Measurements from ENCODE around the gene SRC. TPM values are rescaled to one million over a fixed set of nuclear protein-coding genes. Genes with fewer than 3 reads are reported as not detected.

Gene SRC
- total RNA-seq, 1 donor from 2014 or later, result 64.0 TPM

GRCh38 chr20:37347891-37348791, 2.2 kb downstream of the SRC start:
- peaks cover 31% of the 10 kb centered on the region for H3K4me1 ChIP-seq
- no peaks in the 10 kb centered on the region for H3K27me3 ChIP-seq
- H3K9me3 ChIP-seq, result no peaks in the 10 kb centered on the region
- H3K36me3 ChIP-seq, result no peaks in the 10 kb centered on the region
- intact Hi-C loops (cut with DNase I), result no loop called here
- peak; percentile 52 for DNase-seq
- no peak for ATAC-seq
- TF ChIP-seq, protein P1, sequence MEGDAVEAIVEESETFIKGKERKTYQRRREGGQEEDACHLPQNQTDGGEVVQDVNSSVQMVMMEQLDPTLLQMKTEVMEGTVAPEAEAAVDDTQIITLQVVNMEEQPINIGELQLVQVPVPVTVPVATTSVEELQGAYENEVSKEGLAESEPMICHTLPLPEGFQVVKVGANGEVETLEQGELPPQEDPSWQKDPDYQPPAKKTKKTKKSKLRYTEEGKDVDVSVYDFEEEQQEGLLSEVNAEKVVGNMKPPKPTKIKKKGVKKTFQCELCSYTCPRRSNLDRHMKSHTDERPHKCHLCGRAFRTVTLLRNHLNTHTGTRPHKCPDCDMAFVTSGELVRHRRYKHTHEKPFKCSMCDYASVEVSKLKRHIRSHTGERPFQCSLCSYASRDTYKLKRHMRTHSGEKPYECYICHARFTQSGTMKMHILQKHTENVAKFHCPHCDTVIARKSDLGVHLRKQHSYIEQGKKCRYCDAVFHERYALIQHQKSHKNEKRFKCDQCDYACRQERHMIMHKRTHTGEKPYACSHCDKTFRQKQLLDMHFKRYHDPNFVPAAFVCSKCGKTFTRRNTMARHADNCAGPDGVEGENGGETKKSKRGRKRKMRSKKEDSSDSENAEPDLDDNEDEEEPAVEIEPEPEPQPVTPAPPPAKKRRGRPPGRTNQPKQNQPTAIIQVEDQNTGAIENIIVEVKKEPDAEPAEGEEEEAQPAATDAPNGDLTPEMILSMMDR (IDR thresholded peaks at IDR 0.05), result no peak
- H3K4me3 ChIP-seq, result no peak overlapping the region
- no peak overlapping the region for H3K27ac ChIP-seq

- intact Hi-C loops (cut with DNase I), result no loop called here
- peaks cover 31% of the 10 kb centered on the region for H3K4me1 ChIP-seq
- DNase-seq (peak; percentile 44), ATAC-seq (no peak)
- H3K36me3 ChIP-seq, result no peaks in the 10 kb centered on the region
- no peak overlapping the region for H3K27ac ChIP-seq
- H3K9me3 ChIP-seq, result no peaks in the 10 kb centered on the region
- no peaks in the 10 kb centered on the region for H3K27me3 ChIP-seq
- TF ChIP-seq, protein P1 (IDR thresholded peaks at IDR 0.05), result no peak
- H3K4me3 ChIP-seq, result no peak overlapping the region
Observed at GRCh38 chr20:37348792-37349516, 3.0 kb downstream of the SRC start.

GRCh38 chr20:37349517-37350491, 3.9 kb downstream of the SRC start:
- Histone ChIP-seq H3K9me3 (no peaks in the 10 kb centered on the region), H3K27ac (peak overlapping the region; percentile 8), H3K36me3 (no peaks in the 10 kb centered on the region), H3K4me3 (no peak overlapping the region), H3K27me3 (no peaks in the 10 kb centered on the region), H3K4me1 (peaks cover 31% of the 10 kb centered on the region)
- DNase-seq (peak; percentile 74), ATAC-seq (peak; percentile 55)
- intact Hi-C loops (cut with DNase I), result no loop called here
- TF ChIP-seq, protein P1 (IDR thresholded peaks at IDR 0.05), result no peak

GRCh38 chr20:37350649-37351574, 5.0 kb downstream of the SRC start:
- H3K27ac ChIP-seq, result no peak overlapping the region
- H3K36me3 ChIP-seq, result no peaks in the 10 kb centered on the region
- peaks cover 34% of the 10 kb centered on the region for H3K4me1 ChIP-seq
- ATAC-seq, result no peak
- peak; percentile 20 for DNase-seq
- H3K4me3 ChIP-seq, result no peak overlapping the region
- H3K9me3 ChIP-seq, result no peaks in the 10 kb centered on the region
- intact Hi-C loops (cut with DNase I), result no loop called here
- TF ChIP-seq, protein P1 (IDR thresholded peaks at IDR 0.05), result no peak
- no peaks in the 10 kb centered on the region for H3K27me3 ChIP-seq

Measured in upper lobe of right lung (tissue), 1 donor.